ENCODE data around the gene MECP2.

MECP2 gene

DNA sequence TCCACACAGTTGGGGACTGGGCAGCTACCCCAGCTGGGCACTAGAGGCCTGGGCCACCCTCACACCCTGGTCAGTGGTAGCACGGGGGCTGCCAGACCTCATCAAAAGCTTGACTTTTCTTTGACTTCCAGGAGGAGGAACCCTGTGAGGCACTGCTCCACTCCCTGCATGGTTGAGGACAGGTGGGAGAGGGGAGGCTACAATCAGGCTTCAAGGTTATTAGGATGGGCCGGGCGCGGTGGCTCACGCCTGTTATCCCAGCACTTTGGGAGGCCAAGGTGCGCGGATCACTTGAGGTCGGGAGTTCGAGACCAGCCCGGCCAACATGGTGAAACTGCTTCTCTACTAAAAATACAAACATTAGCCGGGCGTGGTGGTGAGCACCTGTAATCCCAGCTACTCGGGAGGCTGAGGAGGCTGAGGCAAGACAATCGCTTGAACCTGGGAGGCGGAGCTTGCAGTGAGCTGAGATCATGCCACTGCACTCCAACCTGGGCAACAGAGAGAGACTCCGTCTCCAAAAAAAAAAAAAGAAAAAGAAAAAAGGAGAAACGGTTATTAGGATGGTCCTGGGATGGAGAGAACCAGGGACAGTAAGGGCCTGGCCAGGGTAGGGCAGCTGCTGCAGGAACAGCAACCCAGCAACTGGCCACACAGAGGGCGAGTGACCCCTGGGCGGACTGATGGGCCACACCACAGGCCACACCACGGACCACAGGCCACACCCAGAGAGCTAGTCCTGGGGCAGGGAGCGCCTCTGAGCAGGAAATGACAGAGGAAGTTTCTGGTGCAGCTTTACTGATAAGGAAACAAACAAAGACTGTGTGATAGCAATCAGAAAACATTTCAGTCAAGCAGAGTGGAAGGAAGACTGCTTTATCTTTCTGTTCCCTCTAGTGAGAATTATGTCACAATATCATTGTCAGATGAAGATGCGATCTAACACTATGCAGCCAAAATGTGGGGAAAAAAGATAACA lies 26.0 kb upstream of the MECP2 start:
- no peak overlapping the region for H3K4me3 ChIP-seq (replicated peaks; ENCODE audit: low read depth, low read length)
- DNase-seq (ENCODE audit: extremely low read depth, low read depth), result no peak

GRCh38 chrX:154121961-154122360 lies 24.4 kb upstream of the MECP2 start:
- DNase-seq (ENCODE audit: extremely low read depth, low read depth), result no peak
- H3K4me3 ChIP-seq (replicated peaks; ENCODE audit: low read depth, low read length), result no peak overlapping the region
- TF ChIP-seq, protein P1, sequence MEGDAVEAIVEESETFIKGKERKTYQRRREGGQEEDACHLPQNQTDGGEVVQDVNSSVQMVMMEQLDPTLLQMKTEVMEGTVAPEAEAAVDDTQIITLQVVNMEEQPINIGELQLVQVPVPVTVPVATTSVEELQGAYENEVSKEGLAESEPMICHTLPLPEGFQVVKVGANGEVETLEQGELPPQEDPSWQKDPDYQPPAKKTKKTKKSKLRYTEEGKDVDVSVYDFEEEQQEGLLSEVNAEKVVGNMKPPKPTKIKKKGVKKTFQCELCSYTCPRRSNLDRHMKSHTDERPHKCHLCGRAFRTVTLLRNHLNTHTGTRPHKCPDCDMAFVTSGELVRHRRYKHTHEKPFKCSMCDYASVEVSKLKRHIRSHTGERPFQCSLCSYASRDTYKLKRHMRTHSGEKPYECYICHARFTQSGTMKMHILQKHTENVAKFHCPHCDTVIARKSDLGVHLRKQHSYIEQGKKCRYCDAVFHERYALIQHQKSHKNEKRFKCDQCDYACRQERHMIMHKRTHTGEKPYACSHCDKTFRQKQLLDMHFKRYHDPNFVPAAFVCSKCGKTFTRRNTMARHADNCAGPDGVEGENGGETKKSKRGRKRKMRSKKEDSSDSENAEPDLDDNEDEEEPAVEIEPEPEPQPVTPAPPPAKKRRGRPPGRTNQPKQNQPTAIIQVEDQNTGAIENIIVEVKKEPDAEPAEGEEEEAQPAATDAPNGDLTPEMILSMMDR (IDR thresholded peaks at IDR 0.05; ENCODE audit: low read depth, low read length, missing control alignments), result no peak

More for the DNA sequence above, 26.0 kb upstream of the MECP2 start:
- TF ChIP-seq, protein P1 (IDR thresholded peaks at IDR 0.05; ENCODE audit: low read depth, low read length, missing control alignments), result no peak

GRCh38 chrX:154121207-154121606 lies 23.7 kb upstream of the MECP2 start:
- no peak for DNase-seq (ENCODE audit: extremely low read depth, low read depth)
- TF ChIP-seq, protein P1 (IDR thresholded peaks at IDR 0.05; ENCODE audit: low read depth, low read length, missing control alignments), result no peak
- H3K4me3 ChIP-seq (replicated peaks; ENCODE audit: low read depth, low read length), result no peak overlapping the region

DNA sequence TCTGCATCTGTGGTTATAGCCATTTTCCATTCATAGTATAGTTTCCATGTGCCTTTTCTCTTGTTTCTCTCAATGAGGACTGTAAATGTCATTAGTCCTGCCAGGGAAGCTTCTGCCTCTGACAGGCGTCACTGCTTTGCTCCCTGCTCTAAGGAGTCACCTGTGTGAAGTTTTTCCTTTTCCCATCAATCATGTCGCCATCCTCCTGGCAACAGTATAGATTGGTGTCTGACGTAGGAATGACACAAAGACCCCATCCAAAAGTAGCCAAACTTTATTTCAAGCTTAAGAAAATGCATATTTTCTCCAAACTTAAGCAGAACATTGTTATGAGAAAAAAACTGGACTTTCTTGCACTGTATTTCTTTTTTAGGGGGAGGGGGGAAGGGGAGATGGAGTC lies 23.1 kb upstream of the MECP2 start:
- TF ChIP-seq, protein P1 (IDR thresholded peaks at IDR 0.05; ENCODE audit: low read depth, low read length, missing control alignments), result no peak
- no peak overlapping the region for H3K4me3 ChIP-seq (replicated peaks; ENCODE audit: low read depth, low read length)
- no peak for DNase-seq (ENCODE audit: extremely low read depth, low read depth)

- no peak overlapping the region for H3K4me3 ChIP-seq (replicated peaks; ENCODE audit: low read depth, low read length)
- no peak for DNase-seq (ENCODE audit: extremely low read depth, low read depth)
- TF ChIP-seq, protein P1 (IDR thresholded peaks at IDR 0.05; ENCODE audit: low read depth, low read length, missing control alignments), result no peak
These were observed 20.0 kb upstream of the MECP2 start for GRCh38 chrX:154117566-154117965.

DNA sequence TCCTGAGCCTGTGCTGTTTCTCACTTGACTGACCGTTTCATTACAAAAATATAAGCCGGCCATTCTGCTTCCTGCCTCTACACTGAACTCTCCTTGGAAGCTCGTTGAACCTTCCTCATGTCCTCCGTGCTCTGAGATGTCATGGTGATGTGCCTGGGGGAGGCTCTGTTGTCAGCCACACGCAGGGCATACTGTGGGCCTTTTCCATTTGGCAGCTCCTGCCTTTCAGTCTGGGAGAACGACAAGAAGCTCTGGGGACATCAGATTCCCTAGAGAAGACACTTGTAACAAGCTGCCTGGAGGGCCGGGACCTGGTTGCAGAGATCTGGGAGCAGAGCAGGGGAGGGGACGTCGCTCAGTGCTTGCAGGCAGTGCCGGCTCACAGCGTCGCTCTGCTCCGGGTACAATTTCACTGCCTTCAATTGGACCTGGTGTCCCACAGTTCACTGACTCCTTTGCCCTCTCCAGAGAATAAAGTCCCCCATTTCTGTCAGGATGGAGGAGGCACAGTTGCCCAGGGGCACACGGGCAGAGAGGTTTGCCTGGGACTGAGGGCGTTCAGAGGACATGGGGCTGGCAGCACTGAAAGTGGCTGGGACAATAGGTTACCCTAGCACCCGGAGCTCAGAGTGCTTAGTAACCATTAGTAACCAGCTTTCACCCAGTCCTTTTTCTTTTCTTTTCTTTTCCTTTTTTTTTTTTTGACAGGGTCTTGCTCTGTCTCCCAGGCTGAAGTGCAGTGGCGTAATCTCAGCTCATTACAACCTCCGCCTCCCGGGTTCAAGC lies 19.1 kb upstream of the MECP2 start:
- no peak overlapping the region for H3K4me3 ChIP-seq (replicated peaks; ENCODE audit: low read depth, low read length)
- no peak for DNase-seq (ENCODE audit: extremely low read depth, low read depth)
- TF ChIP-seq, protein P1 (IDR thresholded peaks at IDR 0.05; ENCODE audit: low read depth, low read length, missing control alignments), result no peak
